ENCODE measurements around the gene ASIC5. TPM values are rescaled to one million over a fixed set of nuclear protein-coding genes. Genes with fewer than 3 reads are reported as not detected.

Gene ASIC5
- total and polyA plus RNA-seq, 2 of the 4 experiments (the other 2 are of a cell fraction) = not detected

GRCh38 chr4:155855897-155856296 is 10.2 kb downstream of the ASIC5 start:
- no peak overlapping the region for H3K4me2 ChIP-seq (ENCODE audit: low read depth, low read length)
- H3K4me3 ChIP-seq (ENCODE audit: insufficient read depth, low read depth, low read length) = no peak overlapping the region
- in situ Hi-C loops (cut with MboI; ENCODE audit: low sequenced_read_pairs) = no loop called here
- DNase-seq = no peak
- H3K9ac ChIP-seq (ENCODE audit: low read depth, low read length) = no peak overlapping the region
- ChIA-PET CTCF (no interaction called here), POLR2A (ENCODE audit: unreplicated experiment) (no interaction called here)
- no peaks in the 10 kb centered on the region for H4K20me1 ChIP-seq (ENCODE audit: insufficient read depth, low read length)
- H3K23ac ChIP-seq (ENCODE audit: low read depth, low read length) = no peak overlapping the region
- no peak overlapping the region for H3K4ac ChIP-seq (ENCODE audit: low read depth, low read length)
- H4K8ac ChIP-seq (ENCODE audit: low read depth in 2 of 2, low read length in 2 of 2) = no peak overlapping the region
- no peaks in the 10 kb centered on the region for H3K9me1 ChIP-seq (ENCODE audit: insufficient read depth, low read length)
- H2BK20ac ChIP-seq (ENCODE audit: low read depth, low read length) = no peak overlapping the region
- no peaks in the 10 kb centered on the region for H3K9me3 ChIP-seq (ENCODE audit: control insufficient read depth, insufficient read depth, low read length)
- no peak overlapping the region for H2AK9ac ChIP-seq (replicated peaks; ENCODE audit: low read depth, low read length, poor library complexity)
- WGBS, 2 experiments (ENCODE audit: extremely low coverage in 2 of 2, insufficient read length in 1 of 2) = no CpG with 5 or more reads among the region's 2 CpGs
- H3K36me3 ChIP-seq (ENCODE audit: control insufficient read depth, insufficient read depth, low read length) = no peaks in the 10 kb centered on the region
- H3K4me1 ChIP-seq (ENCODE audit: control insufficient read depth, insufficient read depth, low read length) = peaks cover 3% of the 10 kb centered on the region
- no peak overlapping the region for H3K27ac ChIP-seq (ENCODE audit: insufficient read depth, low read length)
- no peaks in the 10 kb centered on the region for H3K27me3 ChIP-seq (ENCODE audit: control insufficient read depth, insufficient read depth, low read length)
- dilution Hi-C loops (cut with HindIII; ENCODE audit: low sequenced_read_pairs, unreplicated experiment) = no loop called here
- no peak overlapping the region for H3K56ac ChIP-seq (ENCODE audit: extremely low read depth, insufficient read depth, low read length)
- H2BK15ac ChIP-seq (ENCODE audit: low read depth, low read length) = no peak overlapping the region
- TF ChIP-seq USF2 (IDR thresholded peaks at IDR 0.05; ENCODE audit: low read depth, low read length) (no peak), NFE2L2 (IDR thresholded peaks at IDR 0.05; ENCODE audit: low read depth, low read length) (no peak)
- no peak overlapping the region for H2BK5ac ChIP-seq (ENCODE audit: low read depth, low read length, poor library complexity, severe bottlenecking)
- H2BK120ac ChIP-seq (ENCODE audit: low read depth, low read length) = no peak overlapping the region
- no peak for ATAC-seq (ENCODE audit: low read depth)
- H2AK5ac ChIP-seq (ENCODE audit: low read depth, low read length) = no peak overlapping the region
- no peak overlapping the region for H4K91ac ChIP-seq (ENCODE audit: insufficient read depth, low read depth, low read length)
- no peaks in the 10 kb centered on the region for H3K79me1 ChIP-seq (ENCODE audit: low read depth in 1 of 2, low read length in 2 of 2)
- H3K14ac ChIP-seq (replicated peaks; ENCODE audit: low read depth, low read length) = no peak overlapping the region
- H4K5ac ChIP-seq (ENCODE audit: low read depth, low read length) = no peak overlapping the region
- no peak overlapping the region for H2AFZ ChIP-seq (replicated peaks; ENCODE audit: low read length, poor library complexity)
- H3K18ac ChIP-seq (ENCODE audit: low read depth, low read length) = no peak overlapping the region
- BruUV-seq (replicated peaks) = no TSS peak
- intact Hi-C loops (cut with micrococcal nuclease) = no loop called here
